Left ventricle myocardium inferior (tissue), 1 donor: ENCODE data around the gene ZNF683. TPM values are rescaled to one million over a fixed set of nuclear protein-coding genes. Genes with fewer than 3 reads are reported as not detected.

ENCODE experiments used
- DNase-seq: peaks from one replicate; pipeline ENCODE4 v3.0.0-alpha.2; 2020
- H3K27ac ChIP-seq: fragments of 200-600 bp; replicated peaks from 2 replicates; pipeline ENCODE4 v1.8.0; 2021
- H3K27me3 ChIP-seq: fragments of 200-600 bp; 2 replicates; pipeline ENCODE4 v1.8.0; 2021; ENCODE audit warnings: low read depth
- H3K36me3 ChIP-seq: fragments of 200-600 bp; 2 replicates; pipeline ENCODE4 v1.8.0; 2021
- H3K4me1 ChIP-seq: fragments of 200-600 bp; 2 replicates; pipeline ENCODE4 v1.8.0; 2021
- H3K4me3 ChIP-seq: fragments of 200-600 bp; 2 replicates; pipeline ENCODE4 v1.8.0; 2021; ENCODE audit warnings: mild to moderate bottlenecking, moderate library complexity
- H3K9me3 ChIP-seq: fragments of 200-600 bp; replicated peaks from 2 replicates; pipeline ENCODE4 v1.8.0; 2021
- intact Hi-C: fragments of 100-400 bp; cut with micrococcal nuclease; formaldehyde crosslinking; loops from one replicate; pipeline ENCODE4 v1.11.0; 2022
- total RNA-seq: library from RNA; stranded (reverse); fragmentation: NEBNext Ultra II Directional; extraction: Animal tissue kit (Norgen Biotek cat#: 25700); gene quantifications from one replicate; pipeline ENCODE4 v1.2.1, GENCODE V29; 2021
- TF ChIP-seq, protein P1 (sequence below): fragments of 200-600 bp; IDR thresholded peaks from 2 replicates; pipeline ENCODE4 v1.8.0; 2021; ENCODE audit warnings: antibody characterized with exemption, mild to moderate bottlenecking, borderline replicate concordance
- donor health status: DM: no; HTN: yes; CAD: no; lungs with severe emphysema.

ZNF683 gene
- total RNA-seq, 1 donor from 2014 or later: not detected

DNA sequence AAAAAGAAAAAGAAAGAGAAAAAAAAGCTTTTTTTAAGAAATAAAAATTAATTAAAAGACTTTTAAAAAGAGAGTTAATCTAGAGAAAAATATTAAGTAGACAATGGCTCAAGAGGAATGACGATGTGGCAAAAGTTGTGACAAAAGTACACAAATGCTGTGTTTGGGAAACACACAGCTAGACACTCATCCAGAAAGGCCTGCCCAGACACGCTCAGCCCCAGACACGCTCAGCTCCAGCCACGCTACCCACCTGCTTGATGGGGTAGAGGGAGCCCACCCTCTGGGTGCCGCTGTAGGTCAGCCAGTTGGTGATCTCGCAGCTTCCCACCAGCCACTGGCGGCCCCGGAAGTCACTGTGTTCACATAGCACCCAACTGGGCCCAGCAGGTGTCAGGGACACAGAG lies 44.6 kb downstream of the ZNF683 start:
- no peaks in the 10 kb centered on the region for H3K4me1 ChIP-seq
- no peak overlapping the region for H3K4me3 ChIP-seq
- H3K9me3 ChIP-seq: no peaks in the 10 kb centered on the region
- no peaks in the 10 kb centered on the region for H3K36me3 ChIP-seq
- no peak for DNase-seq
- intact Hi-C loops: loop anchor here (10.0 kb wide), 1 partner anchor 223 kb away; no protein-coding TSS in a partner anchor
- no peak overlapping the region for H3K27ac ChIP-seq
- TF ChIP-seq, protein P1, sequence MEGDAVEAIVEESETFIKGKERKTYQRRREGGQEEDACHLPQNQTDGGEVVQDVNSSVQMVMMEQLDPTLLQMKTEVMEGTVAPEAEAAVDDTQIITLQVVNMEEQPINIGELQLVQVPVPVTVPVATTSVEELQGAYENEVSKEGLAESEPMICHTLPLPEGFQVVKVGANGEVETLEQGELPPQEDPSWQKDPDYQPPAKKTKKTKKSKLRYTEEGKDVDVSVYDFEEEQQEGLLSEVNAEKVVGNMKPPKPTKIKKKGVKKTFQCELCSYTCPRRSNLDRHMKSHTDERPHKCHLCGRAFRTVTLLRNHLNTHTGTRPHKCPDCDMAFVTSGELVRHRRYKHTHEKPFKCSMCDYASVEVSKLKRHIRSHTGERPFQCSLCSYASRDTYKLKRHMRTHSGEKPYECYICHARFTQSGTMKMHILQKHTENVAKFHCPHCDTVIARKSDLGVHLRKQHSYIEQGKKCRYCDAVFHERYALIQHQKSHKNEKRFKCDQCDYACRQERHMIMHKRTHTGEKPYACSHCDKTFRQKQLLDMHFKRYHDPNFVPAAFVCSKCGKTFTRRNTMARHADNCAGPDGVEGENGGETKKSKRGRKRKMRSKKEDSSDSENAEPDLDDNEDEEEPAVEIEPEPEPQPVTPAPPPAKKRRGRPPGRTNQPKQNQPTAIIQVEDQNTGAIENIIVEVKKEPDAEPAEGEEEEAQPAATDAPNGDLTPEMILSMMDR: no peak
- peaks cover 56% of the 10 kb centered on the region for H3K27me3 ChIP-seq

DNA sequence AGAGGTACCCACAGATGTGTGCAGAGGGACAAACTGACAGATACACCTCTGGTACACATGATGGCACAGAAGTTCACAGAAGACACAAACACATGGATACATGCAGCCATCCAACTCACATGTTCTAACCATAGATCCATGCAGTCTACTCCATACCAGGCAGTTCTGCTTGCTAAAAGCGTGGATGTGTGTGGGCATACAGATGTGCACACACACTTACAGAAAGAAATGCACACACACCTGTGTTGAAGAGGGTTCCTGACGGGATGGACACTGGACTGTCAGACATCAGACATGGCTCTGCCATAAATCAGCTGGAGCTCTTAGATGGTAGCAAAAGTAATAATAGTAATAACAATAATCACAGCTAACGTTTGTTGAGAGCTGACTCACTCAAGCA lies 48.0 kb downstream of the ZNF683 start:
- TF ChIP-seq, protein P1: no peak
- Histone ChIP-seq H3K36me3 (no peaks in the 10 kb centered on the region), H3K4me3 (no peak overlapping the region), H3K9me3 (no peaks in the 10 kb centered on the region), H3K4me1 (peaks cover 6% of the 10 kb centered on the region), H3K27me3 (peaks cover 23% of the 10 kb centered on the region), H3K27ac (no peak overlapping the region)
- DNase-seq: no peak
- intact Hi-C loops: loop anchor here (5.0 to 10.0 kb wide), 2 partner anchors 47 to 220 kb away; no protein-coding TSS in a partner anchor

DNA sequence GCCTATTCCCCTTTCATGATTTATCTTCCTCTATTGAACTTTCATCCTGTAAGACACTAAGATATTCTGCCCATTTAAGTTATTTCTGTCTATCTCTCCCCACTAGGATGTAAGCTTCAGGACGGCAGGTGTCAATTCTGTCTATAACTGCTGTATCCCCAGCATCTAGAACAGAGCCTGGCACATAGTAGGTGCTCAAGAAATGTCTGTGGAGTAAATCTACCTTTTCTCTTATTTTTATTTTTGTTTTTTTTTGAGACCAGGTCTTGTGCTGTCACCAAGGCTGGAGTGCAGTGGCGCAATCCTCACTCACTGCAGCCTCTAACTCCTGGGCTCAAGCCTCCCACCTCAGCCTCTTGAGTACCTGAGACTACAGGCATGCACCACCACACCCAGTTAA lies 49.2 kb downstream of the ZNF683 start:
- no peak for DNase-seq
- peaks cover 16% of the 10 kb centered on the region for H3K27me3 ChIP-seq

DNA sequence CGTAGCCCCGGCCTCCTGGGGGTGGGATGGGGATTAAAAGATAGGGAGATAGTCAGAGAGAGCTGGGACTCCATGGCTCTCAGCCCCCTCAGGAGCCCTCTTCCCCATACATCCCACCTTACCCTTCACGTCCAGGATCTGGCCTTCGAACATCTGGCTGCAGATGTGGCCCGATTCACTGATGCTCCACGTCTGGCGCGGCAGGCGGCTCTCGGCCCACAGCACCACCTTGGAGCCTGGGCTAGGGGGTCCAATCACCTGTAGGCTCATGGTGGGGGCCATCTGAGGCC lies 50.6 kb downstream of the ZNF683 start:
- intact Hi-C loops: loop anchor here (5.0 to 10.0 kb wide), 2 partner anchors 45 to 217 kb away; no protein-coding TSS in a partner anchor
- peaks cover 9% of the 10 kb centered on the region for H3K27me3 ChIP-seq
- DNase-seq: no peak
- TF ChIP-seq, protein P1: no peak
- H3K4me1 ChIP-seq: peaks cover 16% of the 10 kb centered on the region
- H3K36me3 ChIP-seq: no peaks in the 10 kb centered on the region
- no peaks in the 10 kb centered on the region for H3K9me3 ChIP-seq
- no peak overlapping the region for H3K4me3 ChIP-seq
- no peak overlapping the region for H3K27ac ChIP-seq

More for the DNA sequence above, 49.2 kb downstream of the ZNF683 start:
- intact Hi-C loops: loop anchor here (5.0 to 10.0 kb wide), 2 partner anchors 46 to 219 kb away; no protein-coding TSS in a partner anchor
- H3K9me3 ChIP-seq: no peaks in the 10 kb centered on the region
- H3K27ac ChIP-seq: no peak overlapping the region
- H3K4me3 ChIP-seq: no peak overlapping the region
- H3K4me1 ChIP-seq: peaks cover 9% of the 10 kb centered on the region
- TF ChIP-seq, protein P1: no peak
- H3K36me3 ChIP-seq: no peaks in the 10 kb centered on the region

DNA sequence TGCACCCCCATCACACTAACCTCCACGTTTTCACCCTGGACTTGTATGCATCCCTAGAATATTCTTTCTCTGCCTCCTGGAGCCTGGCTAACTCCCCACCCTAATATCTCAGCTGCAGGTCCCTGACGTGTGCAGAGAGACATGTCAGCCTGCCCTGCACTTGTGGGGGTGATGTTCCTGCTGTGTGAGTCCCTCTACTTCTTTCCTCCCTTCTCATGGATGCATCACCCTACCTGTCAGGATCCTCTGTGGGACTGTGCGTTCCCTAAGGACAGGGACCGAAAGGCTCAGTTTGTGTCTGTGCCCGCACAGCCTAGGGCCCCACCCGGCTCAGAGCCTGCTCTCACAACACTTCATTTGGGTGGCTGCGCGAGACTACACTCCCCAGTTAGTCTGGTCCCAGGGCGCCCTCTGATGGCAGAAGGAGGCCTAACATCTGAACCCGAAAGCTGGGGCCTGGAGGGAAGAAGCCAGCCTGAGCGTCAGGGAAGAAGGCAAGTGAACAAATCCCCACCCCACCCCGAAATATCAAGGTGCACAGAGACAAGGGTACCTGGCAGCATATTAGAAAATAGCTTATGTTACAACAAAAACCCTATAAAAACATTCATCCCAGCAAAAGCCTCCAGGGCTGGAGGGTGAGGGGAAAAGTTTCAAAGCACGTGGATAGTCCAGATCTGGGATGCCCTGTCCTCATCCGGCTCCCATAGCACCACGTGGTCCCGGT lies 51.1 kb downstream of the ZNF683 start:
- H3K36me3 ChIP-seq: no peaks in the 10 kb centered on the region
- H3K4me1 ChIP-seq: peaks cover 16% of the 10 kb centered on the region
- DNase-seq: peak; percentile 91
- H3K9me3 ChIP-seq: no peaks in the 10 kb centered on the region
- no peak overlapping the region for H3K27ac ChIP-seq
- H3K27me3 ChIP-seq: peaks cover 9% of the 10 kb centered on the region
- TF ChIP-seq, protein P1: peak; percentile 89
- H3K4me3 ChIP-seq: no peak overlapping the region
- intact Hi-C loops: loop anchor here (5.0 to 10.0 kb wide), 2 partner anchors 44 to 217 kb away; no protein-coding TSS in a partner anchor
